ENCODE measurements around the gene TRIM16.
"Not testable (repeated sequence)": the region's sequence is repeated elsewhere in the genome, so short reads cannot be mapped to it uniquely, and the experiment has no call there.

The TRIM16 gene

GRCh38 chr17:15615850-15616249 is 68.3 kb downstream of the TRIM16 start:
- not testable (repeated sequence) for DNase-seq (ENCODE audit: low spot score)

GRCh38 chr17:15613111-15613510 is 71.0 kb downstream of the TRIM16 start:
- not testable (repeated sequence) for DNase-seq (ENCODE audit: low spot score)

GRCh38 chr17:15592960-15593359 is 91.2 kb downstream of the TRIM16 start:
- not testable (repeated sequence) for DNase-seq (ENCODE audit: low spot score)

- not testable (repeated sequence) for DNase-seq (ENCODE audit: low spot score)
These were observed 92.1 kb downstream of the TRIM16 start for GRCh38 chr17:15591986-15592385.

GRCh38 chr17:15590844-15591243 is 93.3 kb downstream of the TRIM16 start:
- DNase-seq (ENCODE audit: low spot score) = not testable (repeated sequence)

- not testable (repeated sequence) for DNase-seq (ENCODE audit: low spot score)
These were observed 94.3 kb downstream of the TRIM16 start for GRCh38 chr17:15589544-15590536.

GRCh38 chr17:15588017-15588416 is 96.1 kb downstream of the TRIM16 start:
- not testable (repeated sequence) for DNase-seq (ENCODE audit: low spot score)

- not testable (repeated sequence) for DNase-seq (ENCODE audit: low spot score)
These were observed 100.8 kb downstream of the TRIM16 start for GRCh38 chr17:15583313-15583712.

GRCh38 chr17:15581462-15581861 is 102.6 kb downstream of the TRIM16 start:
- DNase-seq (ENCODE audit: low spot score) = not testable (repeated sequence)

Measured in iPS-NIHi11 (cell line).